H9 (cell line): ENCODE results near the gene DCDC2. TPM values are rescaled to one million over a fixed set of nuclear protein-coding genes. Genes with fewer than 3 reads are reported as not detected.
"Not testable (repeated sequence)": the region's sequence is repeated elsewhere in the genome, so short reads cannot be mapped to it uniquely, and the experiment has no call there.

Source experiments
- DNase-seq: peaks from one replicate; pipeline ENCODE4 v3.0.0-alpha.2; 2017
- H2AFZ ChIP-seq: one replicate; pipeline ENCODE4 v1.6.1; 2013; ENCODE audit warnings: mild to moderate bottlenecking, low read length, control low read depth, moderate library complexity
- H2AK5ac ChIP-seq: 2 replicates; pipeline ENCODE4 v1.6.1; 2013; ENCODE audit warnings: low read length, control low read depth, mixed read lengths; ENCODE audit not compliant: insufficient read length
- H2BK120ac ChIP-seq: one replicate; pipeline ENCODE4 v1.6.1; 2013; ENCODE audit warnings: low read depth, mild to moderate bottlenecking, low read length, control low read depth, inconsistent platforms; ENCODE audit not compliant: poor library complexity, severe bottlenecking
- H2BK12ac ChIP-seq: 2 replicates; pipeline ENCODE4 v1.6.1; 2013; ENCODE audit warnings: low read length, control low read depth, mixed read lengths, low read depth; ENCODE audit not compliant: insufficient read length
- H2BK15ac ChIP-seq: 2 replicates; pipeline ENCODE4 v1.6.1; 2013; ENCODE audit warnings: low read depth, low read length, control low read depth
- H2BK20ac ChIP-seq: one replicate; pipeline ENCODE4 v1.6.1; 2013; ENCODE audit warnings: low read depth, mild to moderate bottlenecking, low read length, control low read depth, inconsistent platforms; ENCODE audit not compliant: poor library complexity, severe bottlenecking
- H2BK5ac ChIP-seq: 2 replicates; pipeline ENCODE4 v1.6.1; 2013; ENCODE audit warnings: low read length, control low read depth, mixed read lengths; ENCODE audit not compliant: insufficient read length
- H3K14ac ChIP-seq: 2 replicates; pipeline ENCODE4 v1.6.1; 2013; ENCODE audit warnings: low read length, control low read depth; ENCODE audit not compliant: insufficient read depth
- H3K18ac ChIP-seq: 2 replicates; pipeline ENCODE4 v1.6.1; 2013; ENCODE audit warnings: low read depth, mild to moderate bottlenecking, mixed read lengths, low read length, control low read depth; ENCODE audit not compliant: insufficient read length
- H3K23ac ChIP-seq: 2 replicates; pipeline ENCODE4 v1.6.1; 2013; ENCODE audit warnings: low read length, control low read depth, mixed read lengths, low read depth; ENCODE audit not compliant: insufficient read length
- H3K23me2 ChIP-seq: 2 replicates; pipeline ENCODE4 v1.6.1; 2013; ENCODE audit warnings: low read depth, mild to moderate bottlenecking, mixed read lengths, low read length, control low read depth; ENCODE audit not compliant: insufficient read length, poor library complexity, severe bottlenecking
- H3K27ac ChIP-seq: 2 replicates; pipeline ENCODE4 v1.5.1; 2013; ENCODE audit warnings: low read length, control low read depth, mixed read lengths, low read depth; ENCODE audit not compliant: insufficient read length
- H3K27me3 ChIP-seq: 2 replicates; pipeline ENCODE4 v1.6.1; 2013; ENCODE audit warnings: low read length, control low read depth, inconsistent platforms; ENCODE audit not compliant: insufficient read depth
- H3K4ac ChIP-seq: 2 replicates; pipeline ENCODE4 v1.6.1; 2013; ENCODE audit warnings: low read depth, mild to moderate bottlenecking, control low read depth, inconsistent platforms, low read length, moderate library complexity
- H3K4me1 ChIP-seq: 2 replicates; pipeline ENCODE4 v1.6.1; 2013; ENCODE audit warnings: low read length, control low read depth, inconsistent platforms; ENCODE audit not compliant: insufficient read depth
- H3K4me2 ChIP-seq: 2 replicates; pipeline ENCODE4 v1.6.1; 2013; ENCODE audit warnings: low read length, control low read depth, mixed read lengths; ENCODE audit not compliant: insufficient read length, insufficient read depth
- H3K56ac ChIP-seq: 2 replicates; pipeline ENCODE4 v1.6.1; 2013; ENCODE audit warnings: low read depth, mild to moderate bottlenecking, mixed read lengths, low read length, control low read depth; ENCODE audit not compliant: insufficient read length
- H3K79me1 ChIP-seq: 2 replicates; pipeline ENCODE4 v1.6.1; 2013; ENCODE audit warnings: low read depth, mild to moderate bottlenecking, moderate library complexity, low read length, control low read depth, inconsistent platforms; ENCODE audit not compliant: insufficient read depth, poor library complexity, severe bottlenecking
- H3K79me2 ChIP-seq: 2 replicates; pipeline ENCODE4 v1.6.1; 2013; ENCODE audit warnings: low read length, control low read depth, inconsistent platforms; ENCODE audit not compliant: insufficient read depth
- H3K9ac ChIP-seq: 2 replicates; pipeline ENCODE4 v1.6.1; 2013; ENCODE audit warnings: low read length, control low read depth, mixed read lengths; ENCODE audit not compliant: insufficient read length; ENCODE audit errors: extremely low read depth
- H3K9me3 ChIP-seq: one replicate; pipeline ENCODE4 v1.6.1; 2013; ENCODE audit warnings: low read depth, low read length, inconsistent platforms; ENCODE audit not compliant: control insufficient read depth
- H3T11ph ChIP-seq: one replicate; pipeline ENCODE4 v1.6.1; 2013; ENCODE audit warnings: mild to moderate bottlenecking, low read length, control low read depth, inconsistent platforms
- H4K20me1 ChIP-seq: one replicate; pipeline ENCODE4 v1.6.1; 2013; ENCODE audit not compliant: control insufficient read depth, insufficient read length, insufficient read depth
- H4K5ac ChIP-seq: 2 replicates; pipeline ENCODE4 v1.6.1; 2013; ENCODE audit warnings: low read depth, mild to moderate bottlenecking, mixed read lengths, low read length, control low read depth; ENCODE audit not compliant: insufficient read length
- H4K8ac ChIP-seq: replicated peaks from 2 replicates; pipeline ENCODE4 v1.6.1; 2013; ENCODE audit warnings: low read length, control low read depth, mixed read lengths, low read depth; ENCODE audit not compliant: insufficient read length
- H4K91ac ChIP-seq: 2 replicates; pipeline ENCODE4 v1.6.1; 2013; ENCODE audit warnings: low read depth, mild to moderate bottlenecking, moderate library complexity, mixed read lengths, low read length, control low read depth; ENCODE audit not compliant: insufficient read length
- H3K27ac Mint-ChIP-seq, 3 experiments: 2 replicates in 2 of 3; 3 replicates in 1 of 3; pipeline ENCODE4 v1.8.0; 2020 to 2021; ENCODE audit warnings: mixed read lengths in 3 of 3, mild to moderate bottlenecking in 1 of 3, moderate library complexity in 1 of 3
- H3K27me3 Mint-ChIP-seq: 2 replicates; pipeline ENCODE4 v1.8.0; 2021; ENCODE audit warnings: low read depth, mild to moderate bottlenecking, moderate library complexity, mixed read lengths
- H3K36me3 Mint-ChIP-seq, 3 experiments: 2 replicates in 2 of 3; 3 replicates in 1 of 3; pipeline ENCODE4 v1.8.0; 2020 to 2021; ENCODE audit warnings: low read depth in 3 of 3, mixed read lengths in 3 of 3; ENCODE audit not compliant: insufficient read depth in 1 of 3
- H3K4me1 Mint-ChIP-seq, 2 experiments: 2 replicates each; pipeline ENCODE4 v1.8.0; 2020; ENCODE audit warnings: mixed read lengths in 2 of 2
- H3K4me3 Mint-ChIP-seq, 2 experiments: 2 replicates in 1 of 2; 3 replicates in 1 of 2; pipeline ENCODE4 v1.8.0; 2020 to 2021; ENCODE audit warnings: mild to moderate bottlenecking in 2 of 2, mixed read lengths in 2 of 2, moderate library complexity in 1 of 2
- H3K9me3 Mint-ChIP-seq, 2 experiments: 2 replicates in 1 of 2; 3 replicates in 1 of 2; pipeline ENCODE4 v1.8.0; 2020; ENCODE audit warnings: mild to moderate bottlenecking in 2 of 2, mixed read lengths in 2 of 2, moderate library complexity in 1 of 2
- WGBS: extraction: QIAGEN DNeasy Blood & Tissue Kit; methylation state at CpG from one replicate; pipeline ENCODE4 v1.1.7; 2013; ENCODE audit warnings: missing lambda C conversion rate, low lambda C conversion rate, mixed read lengths; ENCODE audit not compliant: insufficient read length; ENCODE audit errors: extremely low coverage; 5-methylcytosine and 5-hydroxymethylcytosine counted together
- total RNA-seq: library from RNA; stranded (reverse); gene quantifications from 2 replicates; pipeline ENCODE4 v1.2.1, GENCODE V29; 2021
- TF ChIP-seq, protein P1 (sequence below): fragments of 200-600 bp; sonication (generic); conservative IDR thresholded peaks from 3 replicates; pipeline ENCODE4 v1.8.0; 2021; ENCODE audit warnings: antibody characterized with exemption, mild to moderate bottlenecking

The DCDC2 gene
- total RNA-seq, 1 experiment from 2014 or later = 0.59 TPM

DNA sequence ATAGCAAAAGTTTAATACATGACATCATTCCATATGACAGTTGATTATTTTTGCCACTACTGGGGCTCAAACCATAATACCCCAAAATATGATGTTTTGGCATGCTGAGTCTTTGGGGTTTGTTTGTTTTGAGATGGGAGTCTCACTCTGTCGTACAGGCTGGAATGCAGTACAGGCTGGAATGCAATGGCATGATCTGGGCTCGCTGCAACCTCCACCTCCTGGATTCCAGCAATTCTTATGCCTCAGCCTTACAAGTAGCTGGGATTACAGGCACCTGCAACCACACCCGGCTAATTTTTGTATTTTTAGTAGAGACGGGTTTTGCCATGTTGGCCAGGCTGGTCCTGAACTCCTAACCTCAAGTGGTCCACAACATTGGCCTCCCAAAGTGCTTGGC, 43.6 kb upstream of the DCDC2 start:
- H3K27me3 Mint-ChIP-seq = no peaks in the 10 kb centered on the region
- WGBS = no CpG with 5 or more reads among the region's 4 CpGs
- peaks cover 2% of the 10 kb centered on the region for H3K23me2 ChIP-seq
- no peak overlapping the region for H3K4ac ChIP-seq
- no peak overlapping the region for H4K8ac ChIP-seq
- TF ChIP-seq, protein P1, sequence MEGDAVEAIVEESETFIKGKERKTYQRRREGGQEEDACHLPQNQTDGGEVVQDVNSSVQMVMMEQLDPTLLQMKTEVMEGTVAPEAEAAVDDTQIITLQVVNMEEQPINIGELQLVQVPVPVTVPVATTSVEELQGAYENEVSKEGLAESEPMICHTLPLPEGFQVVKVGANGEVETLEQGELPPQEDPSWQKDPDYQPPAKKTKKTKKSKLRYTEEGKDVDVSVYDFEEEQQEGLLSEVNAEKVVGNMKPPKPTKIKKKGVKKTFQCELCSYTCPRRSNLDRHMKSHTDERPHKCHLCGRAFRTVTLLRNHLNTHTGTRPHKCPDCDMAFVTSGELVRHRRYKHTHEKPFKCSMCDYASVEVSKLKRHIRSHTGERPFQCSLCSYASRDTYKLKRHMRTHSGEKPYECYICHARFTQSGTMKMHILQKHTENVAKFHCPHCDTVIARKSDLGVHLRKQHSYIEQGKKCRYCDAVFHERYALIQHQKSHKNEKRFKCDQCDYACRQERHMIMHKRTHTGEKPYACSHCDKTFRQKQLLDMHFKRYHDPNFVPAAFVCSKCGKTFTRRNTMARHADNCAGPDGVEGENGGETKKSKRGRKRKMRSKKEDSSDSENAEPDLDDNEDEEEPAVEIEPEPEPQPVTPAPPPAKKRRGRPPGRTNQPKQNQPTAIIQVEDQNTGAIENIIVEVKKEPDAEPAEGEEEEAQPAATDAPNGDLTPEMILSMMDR = no peak
- peak overlapping the region; percentile 74 for H3K4me2 ChIP-seq
- H4K91ac ChIP-seq = no peak overlapping the region
- no peaks in the 10 kb centered on the region for H3K27me3 ChIP-seq
- H3K27ac Mint-ChIP-seq = peak overlapping the region; percentile 32 to 90 (median 79); a peak in 5 of 7 replicates
- peaks cover 12% of the 10 kb centered on the region for H3K4me1 ChIP-seq
- no peak overlapping the region for H3T11ph ChIP-seq
- H2BK5ac ChIP-seq = no peak overlapping the region
- peaks cover 58 to 61% of the 10 kb centered on the region in 2 experiments for H3K4me1 Mint-ChIP-seq
- H2AFZ ChIP-seq = no peak overlapping the region
- no peaks in the 10 kb centered on the region for H4K20me1 ChIP-seq
- H3K9me3 ChIP-seq = peaks cover 12% of the 10 kb centered on the region
- H3K18ac ChIP-seq = no peak overlapping the region
- peak; percentile 73 for DNase-seq
- peak overlapping the region; percentile 94 to 95; a peak in 4 of 5 replicates for H3K4me3 Mint-ChIP-seq
- H2BK120ac ChIP-seq = no peak overlapping the region
- H3K56ac ChIP-seq = no peak overlapping the region
- H3K36me3 Mint-ChIP-seq = peaks cover 22 to 41% (median 34%) of the 10 kb centered on the region in 3 experiments
- no peak overlapping the region for H3K9ac ChIP-seq
- no peak overlapping the region for H4K5ac ChIP-seq
- H3K27ac ChIP-seq = peak overlapping the region; percentile 59
- peaks cover 21% of the 10 kb centered on the region; the same call in 1 of the 2 replicates for H3K79me2 ChIP-seq
- no peak overlapping the region for H2BK20ac ChIP-seq
- no peak overlapping the region for H3K23ac ChIP-seq
- no peak overlapping the region for H2BK12ac ChIP-seq
- H2BK15ac ChIP-seq = no peak overlapping the region
- peaks cover 18% of the 10 kb centered on the region in 2 experiments for H3K9me3 Mint-ChIP-seq
- H3K79me1 ChIP-seq = no peaks in the 10 kb centered on the region
- no peak overlapping the region for H3K14ac ChIP-seq
- no peak overlapping the region for H2AK5ac ChIP-seq

- H3K4me2 ChIP-seq = peak overlapping the region; percentile 51
- H3K4me1 Mint-ChIP-seq = peaks cover 56 to 59% of the 10 kb centered on the region in 2 experiments
Measured at GRCh38 chr6:24400045-24401039, 42.5 kb upstream of the DCDC2 start.

More at GRCh38 chr6:24400045-24401039, 42.5 kb upstream of the DCDC2 start:
- peak; percentile 70 for DNase-seq
- not testable (repeated sequence) for H2BK5ac ChIP-seq, H2BK15ac ChIP-seq, H3K56ac ChIP-seq, H3K23me2 ChIP-seq, H4K20me1 ChIP-seq, H4K5ac ChIP-seq, H4K91ac ChIP-seq, H2BK12ac ChIP-seq, H3K27me3 Mint-ChIP-seq, H2AFZ ChIP-seq, H2AK5ac ChIP-seq, H3K27me3 ChIP-seq, H3K79me1 ChIP-seq, H3K14ac ChIP-seq, H3K23ac ChIP-seq, H2BK20ac ChIP-seq, H3K4ac ChIP-seq, H4K8ac ChIP-seq
- peaks cover 24 to 38% (median 35%) of the 10 kb centered on the region in 3 experiments for H3K36me3 Mint-ChIP-seq
- H3K9me3 Mint-ChIP-seq = peaks cover 24 to 25% of the 10 kb centered on the region in 2 experiments
- Histone ChIP-seq H3K4me1 (peaks cover 12% of the 10 kb centered on the region), H3K9ac (peak overlapping the region; percentile 43), H3K27ac (peak overlapping the region; percentile 98), H3K79me2 (peaks cover 21% of the 10 kb centered on the region; the same call in 1 of the 2 replicates), H3K18ac (peak overlapping the region; percentile 25), H2BK120ac (peak overlapping the region; percentile 69), H3K9me3 (peaks cover 17% of the 10 kb centered on the region), H3T11ph (peak overlapping the region; percentile 29)
- WGBS = no CpG with 5 or more reads among the region's 17 CpGs
- peak overlapping the region; percentile 30 to 50 for H3K4me3 Mint-ChIP-seq
- H3K27ac Mint-ChIP-seq = peak overlapping the region; percentile 80 to 98 (median 92)
